ENCODE measurements around the gene HNRNPL. TPM values are rescaled to one million over a fixed set of nuclear protein-coding genes. Genes with fewer than 3 reads are reported as not detected.
"Not testable (repeated sequence)": the region's sequence is repeated elsewhere in the genome, so short reads cannot be mapped to it uniquely, and the experiment has no call there.

The HNRNPL gene
- polyA plus RNA-seq, 5 donors = 370 to 435 (median 405) TPM

DNA sequence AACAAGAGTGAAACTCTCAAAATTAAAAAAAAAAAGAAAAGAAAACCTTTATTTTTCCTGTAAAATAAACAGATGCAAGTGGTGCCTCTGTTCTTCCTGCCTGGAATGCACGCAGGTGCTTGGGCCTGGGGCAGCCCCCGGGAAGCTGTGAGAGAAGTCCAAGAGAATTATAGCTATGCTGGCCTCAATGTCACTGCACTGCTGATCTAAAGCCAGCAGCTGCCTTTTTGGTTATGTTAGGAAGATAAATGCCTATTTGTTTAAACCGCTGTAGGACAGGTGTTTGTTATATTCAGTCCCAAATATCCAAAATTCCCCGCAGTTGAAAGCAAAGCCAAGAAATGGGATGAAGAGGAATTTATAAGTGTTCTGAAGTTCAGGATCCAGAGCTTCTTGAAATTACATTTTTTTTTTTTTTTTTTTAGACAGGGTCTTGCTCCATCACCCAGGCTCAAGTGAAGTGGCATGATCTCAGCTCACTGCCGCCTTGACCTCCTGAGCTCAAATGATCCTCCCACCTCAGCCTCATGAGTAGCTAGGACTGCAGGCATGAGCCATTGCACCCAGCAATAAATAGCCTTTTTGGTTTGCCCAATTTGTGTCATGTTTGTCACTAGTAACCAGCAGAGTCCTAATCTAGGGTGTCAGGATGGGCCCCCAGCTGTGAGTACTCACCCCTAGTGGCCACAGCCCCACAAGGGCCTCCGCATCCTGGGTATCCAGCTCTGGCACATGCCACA lies 26.0 kb upstream of the HNRNPL start:
- DNase-seq = no peak

GRCh38 chr19:38873400-38873799 lies 23.6 kb upstream of the HNRNPL start:
- not testable (repeated sequence) for DNase-seq

DNA sequence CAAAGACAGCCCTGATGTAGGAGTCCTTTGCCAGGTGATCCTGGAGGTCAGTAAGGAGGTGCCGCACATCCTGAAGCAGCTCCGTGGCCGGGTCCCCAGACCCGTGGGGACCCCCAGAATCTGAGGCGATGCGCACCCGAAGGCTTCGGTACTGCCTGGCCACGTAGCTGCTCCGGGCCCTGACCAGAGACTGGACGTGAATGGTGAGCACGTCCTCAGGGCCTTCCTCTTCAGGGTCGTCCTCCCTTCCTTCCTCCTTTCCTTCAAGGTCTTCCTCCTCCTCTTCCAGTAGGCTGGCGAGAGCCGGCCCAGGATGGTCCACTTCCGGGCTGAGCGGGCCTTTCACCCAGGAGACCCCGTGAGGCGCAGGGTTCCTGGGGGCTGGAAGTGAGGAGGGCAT lies 20.8 kb upstream of the HNRNPL start:
- no peak for DNase-seq

DNA sequence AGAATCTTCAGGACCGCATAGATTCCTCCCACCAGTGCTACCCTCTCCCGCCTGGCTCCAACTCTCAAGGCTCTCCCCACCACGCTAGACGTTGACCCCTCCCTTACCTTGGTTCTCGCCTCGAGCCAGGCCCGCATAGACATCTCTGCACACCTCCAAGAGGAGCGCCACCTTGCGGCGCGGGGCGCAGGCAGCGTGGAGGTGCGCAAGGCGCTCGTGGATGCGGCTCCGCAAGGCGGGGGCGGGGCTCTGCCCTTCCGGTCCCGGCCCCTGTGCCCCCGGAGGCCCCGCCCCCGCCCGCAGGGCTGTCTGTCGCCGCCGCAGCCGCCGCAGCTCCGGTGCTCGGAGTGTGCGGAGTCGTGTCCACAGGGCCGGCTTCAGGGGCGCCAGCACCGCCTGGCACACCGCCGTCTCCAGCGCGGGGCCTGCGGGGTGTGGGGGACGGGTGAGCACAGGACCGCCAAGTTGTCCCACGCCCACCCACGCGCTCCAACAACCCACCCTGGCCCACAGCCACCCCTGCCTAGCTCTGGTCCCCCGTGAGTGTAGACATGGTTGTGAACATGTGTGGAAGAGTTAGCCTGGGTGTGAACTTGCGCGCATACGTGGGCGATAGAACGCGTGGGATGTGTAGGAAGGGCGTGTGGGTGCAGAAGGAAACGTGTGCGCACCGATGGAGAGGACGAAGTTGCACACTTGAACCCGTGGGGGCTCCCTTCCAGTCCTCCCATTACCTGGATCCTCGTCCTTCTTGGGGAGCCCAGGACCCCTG lies 20.2 kb upstream of the HNRNPL start:
- peak; percentile 62 to 75 for DNase-seq

DNA sequence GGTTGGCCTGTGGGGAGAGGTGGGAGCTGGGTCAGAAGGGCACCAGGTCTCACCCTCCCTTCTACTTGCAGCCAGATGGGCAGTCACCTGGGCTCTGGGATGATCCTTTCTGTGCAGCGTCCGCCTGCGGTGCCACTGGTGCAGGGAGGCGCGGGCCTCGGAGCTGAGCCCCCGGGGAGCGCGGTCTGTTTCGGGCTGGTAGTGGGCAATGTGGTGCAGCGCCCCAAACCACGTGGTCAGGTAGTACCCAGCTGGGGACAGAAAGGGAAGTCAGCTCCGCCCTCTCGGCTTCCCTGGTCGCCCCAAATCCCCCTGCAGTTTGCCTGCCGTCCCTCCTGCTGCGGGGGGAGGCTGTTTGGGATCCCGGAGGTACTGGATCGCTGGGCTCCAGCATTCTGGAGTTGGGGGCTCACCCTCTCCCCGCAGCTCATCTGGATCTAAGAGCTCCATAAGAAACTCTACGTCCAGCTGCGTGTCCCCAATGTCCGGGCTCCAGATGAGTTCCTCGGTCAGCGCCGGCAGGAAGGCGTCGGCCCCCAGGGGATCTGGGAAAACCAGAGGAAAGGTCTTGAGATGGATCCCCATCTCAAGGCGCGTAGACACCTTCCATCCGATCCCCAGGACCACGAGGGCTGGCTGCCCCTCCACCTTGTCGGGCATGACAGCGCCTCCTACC lies 19.5 kb upstream of the HNRNPL start:
- DNase-seq = no peak

GRCh38 chr19:38868551-38868950 lies 18.8 kb upstream of the HNRNPL start:
- no peak for DNase-seq

- DNase-seq = no peak
Observed at GRCh38 chr19:38867171-38867780, 17.5 kb upstream of the HNRNPL start.

DNA sequence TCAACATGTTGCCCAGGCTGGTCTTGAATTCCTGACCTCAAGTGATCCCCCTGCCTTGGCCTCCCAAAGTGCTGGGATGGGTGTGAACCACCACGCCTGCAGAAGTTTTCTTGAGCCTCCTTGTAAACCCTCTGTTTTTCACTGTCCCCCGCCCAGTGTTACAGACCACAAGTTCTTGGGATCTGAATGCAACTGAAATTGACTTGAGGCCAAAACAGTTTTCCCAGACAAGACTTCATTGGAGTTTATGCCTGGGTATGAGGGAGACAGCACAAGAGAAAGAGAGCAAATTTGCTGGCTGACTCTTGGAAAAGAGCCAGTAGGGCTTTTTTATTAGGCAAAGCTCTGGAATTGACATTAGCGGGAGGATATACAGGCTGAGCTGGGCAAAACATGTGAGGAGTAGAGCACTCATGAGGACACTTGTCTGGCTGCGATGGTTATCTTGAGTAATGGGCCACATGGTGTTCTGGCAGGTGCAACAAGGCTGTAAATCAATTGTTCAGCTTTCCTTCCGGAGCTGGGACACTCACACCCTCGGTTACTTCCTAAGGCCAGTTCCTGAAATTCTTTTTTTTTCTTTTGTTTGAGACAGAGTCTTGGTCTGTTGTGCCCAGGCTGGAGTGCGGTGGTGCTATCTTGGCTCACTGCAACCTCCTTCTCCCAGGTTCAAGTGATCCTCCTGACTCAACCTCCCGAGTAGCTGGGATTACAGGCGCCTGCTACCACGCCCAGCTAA lies 12.7 kb upstream of the HNRNPL start:
- peak; percentile 71 to 75 for DNase-seq

DNA sequence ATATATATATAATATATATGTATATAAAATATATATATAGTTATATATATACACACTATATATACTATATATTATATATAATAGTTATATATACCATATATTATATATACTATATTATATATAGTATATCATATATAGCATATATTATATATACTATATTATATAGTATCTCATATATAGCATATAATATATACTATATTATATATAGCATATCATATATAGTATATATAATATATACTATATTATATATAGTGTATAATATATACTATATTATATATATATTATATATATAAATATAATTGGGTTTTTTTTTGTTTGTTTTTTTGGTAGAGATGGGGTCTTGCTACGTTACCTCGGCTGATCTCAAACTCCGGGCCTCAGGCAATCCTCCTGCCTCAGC lies 11.6 kb upstream of the HNRNPL start:
- no peak for DNase-seq

- DNase-seq = not testable (repeated sequence)
Observed at GRCh38 chr19:38859631-38860204, 9.9 kb upstream of the HNRNPL start.

DNA sequence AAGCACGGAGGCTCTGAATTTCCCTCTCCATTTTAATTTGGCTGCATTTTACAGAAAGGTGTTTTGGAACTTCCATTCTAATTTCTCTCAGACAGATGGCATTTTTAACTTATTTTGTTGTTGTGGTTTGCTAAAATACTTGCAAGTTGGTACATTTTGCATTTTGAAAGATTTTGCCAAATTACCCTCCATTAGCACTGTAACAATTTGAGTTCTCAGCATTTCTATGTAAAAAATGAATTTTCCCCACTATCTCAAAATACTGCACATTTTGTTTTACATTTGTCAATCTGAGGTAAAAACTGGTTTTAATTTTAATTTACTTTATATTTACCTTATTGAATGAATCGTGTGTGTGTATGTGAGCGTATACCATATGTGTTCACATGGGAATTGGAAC lies 7.0 kb upstream of the HNRNPL start:
- DNase-seq = no peak

DNA sequence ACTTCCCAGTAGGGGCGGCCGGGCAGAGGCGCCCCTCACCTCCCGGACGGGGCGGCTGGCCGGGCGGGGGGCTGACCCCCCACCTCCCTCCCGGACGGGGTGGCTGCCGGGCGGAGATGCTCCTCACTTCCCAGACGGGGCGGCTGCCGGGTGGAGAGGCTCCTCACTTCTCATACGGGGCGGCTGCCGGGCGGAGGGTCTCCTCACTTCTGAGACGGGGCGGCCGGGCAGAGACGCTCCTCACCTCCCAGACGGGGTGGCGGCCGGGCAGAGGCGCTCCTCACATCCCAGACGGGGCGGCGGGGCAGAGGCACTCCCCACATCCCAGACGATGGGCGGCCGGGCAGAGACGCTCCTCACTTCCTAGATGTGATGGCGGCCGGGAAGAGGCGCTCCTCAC lies 6.0 kb upstream of the HNRNPL start:
- DNase-seq = not testable (repeated sequence)

- not testable (repeated sequence) for DNase-seq
Observed at GRCh38 chr19:38854961-38855360, 5.2 kb upstream of the HNRNPL start.

DNA sequence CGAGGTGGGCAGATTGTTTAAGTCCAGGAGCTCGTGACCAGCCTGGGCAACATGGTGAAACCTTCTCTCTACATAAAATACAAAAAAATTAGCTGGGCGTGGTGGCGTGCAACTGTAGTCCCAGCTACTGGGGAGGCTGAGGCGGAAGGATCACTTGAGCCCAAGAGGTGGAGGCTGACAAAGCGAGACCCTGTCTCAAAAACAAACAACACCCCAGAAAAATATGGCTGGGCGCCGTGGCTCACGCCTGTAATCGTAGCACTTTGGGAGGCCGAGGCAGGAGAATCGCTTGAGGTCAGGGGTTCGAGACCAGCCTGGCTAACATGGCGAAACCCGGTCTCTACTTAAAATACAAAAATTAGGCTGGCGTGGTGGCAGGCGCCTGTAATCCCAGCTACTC lies 3.4 kb upstream of the HNRNPL start:
- no peak for DNase-seq

- peak; percentile 49 to 63 for DNase-seq
Observed at GRCh38 chr19:38852231-38853044, 2.7 kb upstream of the HNRNPL start.

DNA sequence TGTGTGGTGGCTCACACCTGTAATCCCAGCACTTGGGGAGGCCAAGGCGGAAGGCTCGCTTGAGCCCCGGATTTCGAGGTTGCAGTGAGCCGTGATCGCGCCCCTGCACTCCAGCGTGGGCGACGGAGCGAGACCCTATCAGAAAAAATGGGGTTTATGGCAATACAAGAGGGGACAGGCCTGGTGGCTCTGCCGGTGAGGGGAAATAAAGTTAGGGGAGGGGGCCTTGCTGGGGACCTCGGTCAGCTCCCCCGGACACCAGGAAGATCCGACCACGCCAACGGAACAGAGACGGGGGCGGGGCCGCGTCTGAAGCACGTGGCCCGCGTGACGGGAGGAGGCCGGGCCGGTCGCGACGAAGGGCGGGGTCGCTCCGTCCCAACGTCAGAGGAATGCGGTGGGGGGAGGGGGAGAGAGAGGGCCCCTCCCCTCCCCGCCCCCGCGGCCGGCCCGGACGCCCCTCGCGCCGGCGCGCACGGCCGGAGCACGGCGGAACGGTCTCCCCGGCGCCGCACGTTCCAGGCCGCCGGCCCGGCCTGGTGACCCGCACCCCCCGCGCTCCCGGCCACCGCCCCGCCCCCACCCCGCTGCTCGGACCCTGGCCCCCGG lies 1.9 kb upstream of the HNRNPL start:
- DNase-seq = peak; percentile 95 to 96

GRCh38 chr19:38850976-38851621 lies 1.3 kb upstream of the HNRNPL start:
- peak in 1 of 2 donors; percentile 29 for DNase-seq

GRCh38 chr19:38850436-38850975 lies 720 bp upstream of the HNRNPL start:
- DNase-seq = no peak

Measured in right lung (tissue), 5 donors.